GM23248 (cell line): Measurements from ENCODE around the gene ACACA. TPM values are rescaled to one million over a fixed set of nuclear protein-coding genes. Genes with fewer than 3 reads are reported as not detected.

ENCODE experiments used
- DNase-seq: peaks from one replicate; pipeline ENCODE4 v3.0.0-alpha.2; 2015
- H2AFZ ChIP-seq: fragments of 200-600 bp; sonication (generic); 2 replicates; pipeline ENCODE4 v1.6.1; 2016; ENCODE audit warnings: antibody characterized with exemption
- H3F3A ChIP-seq: fragments of 200-600 bp; sonication (generic); 2 replicates; pipeline ENCODE4 v1.6.1; 2016; ENCODE audit warnings: mild to moderate bottlenecking, antibody characterized with exemption, mixed run types; ENCODE audit not compliant: insufficient read depth
- H3K27ac ChIP-seq: fragments of 200-600 bp; sonication (generic); 2 replicates; pipeline ENCODE4 v1.5.1; 2016; ENCODE audit warnings: mild to moderate bottlenecking
- H3K27me3 ChIP-seq: fragments of 200-600 bp; sonication (generic); replicated peaks from 2 replicates; pipeline ENCODE4 v1.6.1; 2016; ENCODE audit warnings: mild to moderate bottlenecking; ENCODE audit not compliant: insufficient read depth
- H3K36me3 ChIP-seq: fragments of 200-600 bp; sonication (generic); 2 replicates; pipeline ENCODE4 v1.6.1; 2016; ENCODE audit warnings: low read depth, mild to moderate bottlenecking
- H3K4me1 ChIP-seq: fragments of 200-600 bp; sonication (generic); 2 replicates; pipeline ENCODE4 v1.6.1; 2016; ENCODE audit warnings: mild to moderate bottlenecking; ENCODE audit not compliant: insufficient read depth
- H3K4me2 ChIP-seq: fragments of 200-600 bp; sonication (generic); one replicate; pipeline ENCODE4 v1.6.1; 2016; ENCODE audit warnings: mild to moderate bottlenecking; ENCODE audit not compliant: unreplicated experiment
- H3K4me3 ChIP-seq: fragments of 200-600 bp; sonication (generic); 2 replicates; pipeline ENCODE4 v1.5.1; 2016; ENCODE audit warnings: mild to moderate bottlenecking
- H3K79me2 ChIP-seq: fragments of 200-600 bp; sonication (generic); 2 replicates; pipeline ENCODE4 v1.6.1; 2016; ENCODE audit warnings: mild to moderate bottlenecking; ENCODE audit not compliant: insufficient read depth
- H3K9ac ChIP-seq: fragments of 200-600 bp; sonication (generic); 2 replicates; pipeline ENCODE4 v1.6.1; 2016; ENCODE audit warnings: mild to moderate bottlenecking
- H3K9me2 ChIP-seq: fragments of 200-600 bp; sonication (generic); 2 replicates; pipeline ENCODE4 v1.6.1; 2016; ENCODE audit warnings: mixed run types, mild to moderate bottlenecking, moderate library complexity; ENCODE audit not compliant: insufficient read depth
- H3K9me3 ChIP-seq: fragments of 200-600 bp; sonication (generic); one replicate; pipeline ENCODE4 v1.6.1; 2017; ENCODE audit warnings: low read depth
- H4K20me1 ChIP-seq: fragments of 200-600 bp; sonication (generic); 2 replicates; pipeline ENCODE4 v1.6.0; 2016; ENCODE audit not compliant: insufficient read depth
- EZH2 ChIP-seq: fragments of 200-600 bp; sonication (generic); IDR thresholded peaks from 2 replicates; pipeline ENCODE4 v1.6.1; 2018; ENCODE audit warnings: antibody characterized with exemption, mild to moderate bottlenecking; ENCODE audit not compliant: insufficient read depth, poor library complexity, severe bottlenecking
- EZH2phosphoT487 ChIP-seq: fragments of 200-600 bp; sonication (generic); IDR thresholded peaks from 2 replicates; pipeline ENCODE4 v1.6.1; 2018; ENCODE audit warnings: antibody characterized with exemption, moderate library complexity, mild to moderate bottlenecking, low read depth; ENCODE audit not compliant: insufficient read depth
- WGBS, 2 experiments: methylation state at CpG; one replicate each; pipeline ENCODE4 v1.1.6; 2015 to 2017; ENCODE audit warnings: low lambda C conversion rate in 2 of 2, low coverage in 1 of 2; ENCODE audit errors: missing lambda C conversion rate in 2 of 2; 5-methylcytosine and 5-hydroxymethylcytosine counted together
- in situ Hi-C: fragments of 300-500 bp; cut with MboI; formaldehyde crosslinking; loops from 2 replicates; pipeline ENCODE4 v1.15.0; 2020
- polyA plus RNA-seq: library from polyadenylated mRNA; unstranded; fragments of >200 nt; fragmentation: Nextera tagmentation; extraction: Ambion mirVana; gene quantifications from 2 replicates; pipeline ENCODE4 v1.2.1, GENCODE V29; 2016
- total RNA-seq: library from RNA; depleted of rRNA; stranded (reverse); fragments of >200 nt; shearing (Covaris generic); gene quantifications from 2 replicates; pipeline ENCODE4 v1.2.3, GENCODE V29; 2014

The ACACA gene
- total and polyA plus RNA-seq, 2 experiments from 2014 or later, result 10.2 to 21.9 TPM

GRCh38 chr17:37134050-37134449 lies 272.6 kb downstream of the ACACA start:
- no peaks in the 10 kb centered on the region for H3K27me3 ChIP-seq
- H3K27ac ChIP-seq, result no peak overlapping the region

GRCh38 chr17:37133136-37133535 lies 273.5 kb downstream of the ACACA start:
- H3F3A ChIP-seq, result no peaks in the 10 kb centered on the region
- H3K4me1 ChIP-seq, result no peaks in the 10 kb centered on the region
- H3K9ac ChIP-seq, result no peak overlapping the region
- in situ Hi-C loops, result no loop called here
- no peak overlapping the region for H3K27ac ChIP-seq
- H4K20me1 ChIP-seq, result no peaks in the 10 kb centered on the region
- no peak for DNase-seq
- no peaks in the 10 kb centered on the region for H3K9me3 ChIP-seq
- H3K4me2 ChIP-seq, result no peak overlapping the region
- no peak overlapping the region for H2AFZ ChIP-seq
- no peaks in the 10 kb centered on the region for H3K9me2 ChIP-seq
- H3K4me3 ChIP-seq, result no peak overlapping the region
- peaks cover 12% of the 10 kb centered on the region for H3K36me3 ChIP-seq
- H3K27me3 ChIP-seq, result no peaks in the 10 kb centered on the region
- WGBS, 2 experiments, result 76 to 79% methylated on average over 5 of the region's 5 CpGs
- no peaks in the 10 kb centered on the region for H3K79me2 ChIP-seq
- no peak for TF ChIP-seq EZH2phosphoT487
- TF ChIP-seq EZH2, result no peak

More at GRCh38 chr17:37134050-37134449, 272.6 kb downstream of the ACACA start:
- Histone ChIP-seq H3K4me3 (no peak overlapping the region), H2AFZ (no peak overlapping the region), H3K4me2 (no peak overlapping the region), H3K9me3 (no peaks in the 10 kb centered on the region), H3K9me2 (no peaks in the 10 kb centered on the region), H3K9ac (no peak overlapping the region), H4K20me1 (no peaks in the 10 kb centered on the region), H3K79me2 (no peaks in the 10 kb centered on the region), H3K36me3 (peaks cover 2% of the 10 kb centered on the region; the same call in 1 of the 2 replicates), H3K4me1 (no peaks in the 10 kb centered on the region), H3F3A (no peaks in the 10 kb centered on the region)
- TF ChIP-seq EZH2 (no peak), EZH2phosphoT487 (no peak)
- no peak for DNase-seq
- WGBS, 2 experiments, result 90% methylated on average over 6 of the region's 6 CpGs
- in situ Hi-C loops, result no loop called here

GRCh38 chr17:37131669-37132611 lies 274.7 kb downstream of the ACACA start:
- H3K4me3 ChIP-seq, result no peak overlapping the region
- no peaks in the 10 kb centered on the region for H3K4me1 ChIP-seq
- TF ChIP-seq EZH2phosphoT487 (no peak), EZH2 (no peak)
- no peaks in the 10 kb centered on the region for H3K9me3 ChIP-seq
- no peak overlapping the region for H2AFZ ChIP-seq
- H3K27me3 ChIP-seq, result no peaks in the 10 kb centered on the region
- no peak overlapping the region for H3K27ac ChIP-seq
- no peak overlapping the region for H3K4me2 ChIP-seq
- in situ Hi-C loops, result no loop called here
- H3K9ac ChIP-seq, result no peak overlapping the region
- H4K20me1 ChIP-seq, result no peaks in the 10 kb centered on the region
- WGBS, 2 experiments, result 92 to 95% methylated on average over 16 of the region's 16 CpGs
- no peaks in the 10 kb centered on the region for H3F3A ChIP-seq
- DNase-seq, result no peak
- H3K36me3 ChIP-seq, result peaks cover 14% of the 10 kb centered on the region
- no peaks in the 10 kb centered on the region for H3K9me2 ChIP-seq
- H3K79me2 ChIP-seq, result no peaks in the 10 kb centered on the region

GRCh38 chr17:37130984-37131446 lies 275.6 kb downstream of the ACACA start:
- Histone ChIP-seq H3K9me3 (no peaks in the 10 kb centered on the region), H2AFZ (no peak overlapping the region), H4K20me1 (no peaks in the 10 kb centered on the region), H3K36me3 (peaks cover 14% of the 10 kb centered on the region), H3K9me2 (no peaks in the 10 kb centered on the region), H3K4me1 (no peaks in the 10 kb centered on the region), H3K27ac (no peak overlapping the region), H3K9ac (no peak overlapping the region), H3K4me2 (no peak overlapping the region), H3K27me3 (no peaks in the 10 kb centered on the region), H3K79me2 (no peaks in the 10 kb centered on the region), H3F3A (no peaks in the 10 kb centered on the region), H3K4me3 (no peak overlapping the region)
- in situ Hi-C loops, result no loop called here
- no peak for TF ChIP-seq EZH2phosphoT487
- TF ChIP-seq EZH2, result no peak
- no peak for DNase-seq
- WGBS, 2 experiments, result 79 to 84% methylated on average over 3 of the region's 3 CpGs
